ENCODE measurements around the gene IMPG2.

- TF ChIP-seq EZH2 (IDR thresholded peaks at IDR 0.05; ENCODE audit: borderline replicate concordance) (no peak), EZH2phosphoT487 (IDR thresholded peaks at IDR 0.05; ENCODE audit: low read depth, severe bottlenecking, unreplicated experiment) (no peak), CTCF (IDR thresholded peaks at IDR 0.05; ENCODE audit: poor library complexity) (no peak)
Measured at GRCh38 chr3:101244212-101244575, 76.2 kb downstream of the IMPG2 start.

All from hepatocyte (in vitro differentiated cells).